Loucy (cell line): ENCODE measurements around the gene GUCY1A1.

Experiments
- EZH2phosphoT487 ChIP-seq: fragments of 200-600 bp; IDR thresholded peaks from 2 replicates; pipeline ENCODE4 v1.6.1; 2018; ENCODE audit warnings: antibody characterized with exemption, mild to moderate bottlenecking, moderate library complexity, borderline replicate concordance
- TF ChIP-seq, protein P1 (sequence below): fragments of 200-600 bp; sonication (generic); conservative IDR thresholded peaks from 2 replicates; pipeline ENCODE4 v1.5.1; 2014; ENCODE audit warnings: mild to moderate bottlenecking, antibody characterized with exemption, low read length

DNA sequence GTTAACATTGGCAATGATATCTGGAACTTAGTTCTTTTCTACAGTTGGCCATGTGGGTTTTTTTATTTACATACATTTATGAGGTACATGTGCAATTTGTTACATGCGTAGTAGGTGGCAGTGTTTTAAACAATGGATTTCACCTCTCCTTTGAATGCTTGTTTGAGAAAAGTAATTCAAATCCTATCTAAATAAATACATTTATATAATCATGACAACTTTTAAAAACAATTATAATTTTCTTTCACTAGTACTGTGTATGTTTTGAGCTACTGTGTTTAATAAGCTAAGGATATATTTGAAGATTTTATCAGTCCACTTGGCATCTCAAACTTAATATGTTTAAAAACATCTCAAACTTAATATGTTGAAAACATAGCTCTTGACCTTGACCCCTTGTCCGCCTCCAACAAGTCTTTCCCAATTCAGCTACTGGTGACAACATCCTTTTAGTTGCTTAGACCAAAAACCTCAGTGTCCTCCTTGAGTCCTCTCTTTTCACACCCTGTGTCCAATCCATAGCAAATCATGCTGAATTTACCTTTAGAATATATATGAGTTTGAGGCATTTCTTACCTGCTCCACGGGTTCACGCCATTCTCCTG is 106.7 kb downstream of the GUCY1A1 start:
- TF ChIP-seq, protein P1, sequence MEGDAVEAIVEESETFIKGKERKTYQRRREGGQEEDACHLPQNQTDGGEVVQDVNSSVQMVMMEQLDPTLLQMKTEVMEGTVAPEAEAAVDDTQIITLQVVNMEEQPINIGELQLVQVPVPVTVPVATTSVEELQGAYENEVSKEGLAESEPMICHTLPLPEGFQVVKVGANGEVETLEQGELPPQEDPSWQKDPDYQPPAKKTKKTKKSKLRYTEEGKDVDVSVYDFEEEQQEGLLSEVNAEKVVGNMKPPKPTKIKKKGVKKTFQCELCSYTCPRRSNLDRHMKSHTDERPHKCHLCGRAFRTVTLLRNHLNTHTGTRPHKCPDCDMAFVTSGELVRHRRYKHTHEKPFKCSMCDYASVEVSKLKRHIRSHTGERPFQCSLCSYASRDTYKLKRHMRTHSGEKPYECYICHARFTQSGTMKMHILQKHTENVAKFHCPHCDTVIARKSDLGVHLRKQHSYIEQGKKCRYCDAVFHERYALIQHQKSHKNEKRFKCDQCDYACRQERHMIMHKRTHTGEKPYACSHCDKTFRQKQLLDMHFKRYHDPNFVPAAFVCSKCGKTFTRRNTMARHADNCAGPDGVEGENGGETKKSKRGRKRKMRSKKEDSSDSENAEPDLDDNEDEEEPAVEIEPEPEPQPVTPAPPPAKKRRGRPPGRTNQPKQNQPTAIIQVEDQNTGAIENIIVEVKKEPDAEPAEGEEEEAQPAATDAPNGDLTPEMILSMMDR: peak; percentile 39
- TF ChIP-seq EZH2phosphoT487: no peak
